ENCODE measurements around the gene GH1. TPM values are rescaled to one million over a fixed set of nuclear protein-coding genes. Genes with fewer than 3 reads are reported as not detected.

Gene GH1
- total and polyA plus RNA-seq, 9 donors, result not detected

DNA sequence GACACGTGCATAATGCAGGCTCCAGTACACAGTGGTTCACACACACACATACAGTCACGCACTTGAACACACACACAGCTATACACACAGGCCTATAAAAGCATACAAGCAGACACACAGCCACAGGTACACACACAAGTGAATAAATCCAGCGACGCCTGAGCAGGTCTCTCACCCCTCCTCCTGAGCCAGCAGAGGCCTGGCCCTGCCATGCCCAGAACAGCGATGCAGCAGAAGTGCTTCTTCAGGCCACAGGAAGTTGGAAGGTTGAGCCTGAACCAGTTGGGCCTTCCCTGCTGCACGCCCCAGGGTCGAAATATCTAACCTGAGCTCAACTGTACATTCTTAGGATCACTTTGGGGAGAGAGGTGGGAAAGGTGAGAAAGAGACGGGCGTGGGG, 20.8 kb upstream of the GH1 start:
- H3K4me1 ChIP-seq (ENCODE audit: insufficient read depth), result no peaks in the 10 kb centered on the region
- no peaks in the 10 kb centered on the region for H3K36me3 ChIP-seq
- intact Hi-C loops (cut with DNase I), result loop anchor here in 1 of 4 donors (10.0 kb wide), 1 partner anchor 345 kb away; no protein-coding TSS in a partner anchor
- H3K4me3 ChIP-seq, result no peak overlapping the region
- 92 to 93% (median 93%) methylated on average over 9 of the region's 9 CpGs for WGBS, 3 donors
- H3K27me3 ChIP-seq, result no peaks in the 10 kb centered on the region
- no peak for TF ChIP-seq POLR2A (IDR thresholded peaks at IDR 0.05)
- TF ChIP-seq EP300 (IDR thresholded peaks at IDR 0.05), result no peak
- TF ChIP-seq CTCF (IDR thresholded peaks at IDR 0.05), result no peak
- no peak overlapping the region for H3K27ac ChIP-seq
- H3K9me3 ChIP-seq, result no peaks in the 10 kb centered on the region
- DNase-seq, result no peak

GRCh38 chr17:63937920-63938319, 19.3 kb upstream of the GH1 start:
- no peak for DNase-seq
- H3K27ac ChIP-seq, result no peak overlapping the region
- H3K36me3 ChIP-seq, result no peaks in the 10 kb centered on the region
- 80 to 84% (median 80%) methylated on average over 4 of the region's 4 CpGs for WGBS, 3 donors
- no peaks in the 10 kb centered on the region for H3K27me3 ChIP-seq
- intact Hi-C loops (cut with DNase I), result loop anchor here in 1 of 4 donors (10.0 kb wide), 1 partner anchor 347 kb away; no protein-coding TSS in a partner anchor
- TF ChIP-seq EP300 (IDR thresholded peaks at IDR 0.05) (no peak), POLR2A (IDR thresholded peaks at IDR 0.05) (no peak), CTCF (IDR thresholded peaks at IDR 0.05) (no peak)
- no peaks in the 10 kb centered on the region for H3K4me1 ChIP-seq (ENCODE audit: insufficient read depth)
- H3K4me3 ChIP-seq, result no peak overlapping the region
- no peaks in the 10 kb centered on the region for H3K9me3 ChIP-seq

DNA sequence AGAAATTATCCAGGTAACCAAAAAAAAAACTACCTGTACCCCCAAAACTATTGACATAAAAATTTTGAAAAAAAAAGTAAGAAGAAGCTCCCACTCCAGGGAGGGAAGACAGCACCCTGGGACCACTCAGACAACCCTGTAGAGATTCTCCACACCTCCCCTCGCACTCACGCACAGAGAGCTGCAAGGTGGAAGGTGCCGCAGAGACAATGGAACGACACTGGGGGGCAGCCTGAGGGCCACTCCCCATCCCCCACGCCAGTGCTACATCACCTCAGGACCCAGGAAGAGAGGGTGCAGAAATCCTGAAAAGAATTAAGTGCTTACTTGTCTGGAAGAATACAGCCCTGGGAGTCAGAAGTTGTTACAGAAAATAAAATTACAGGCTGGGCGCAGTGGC, 18.7 kb upstream of the GH1 start:
- Histone ChIP-seq H3K9me3 (no peaks in the 10 kb centered on the region), H3K36me3 (no peaks in the 10 kb centered on the region), H3K4me1 (ENCODE audit: insufficient read depth) (no peaks in the 10 kb centered on the region), H3K4me3 (no peak overlapping the region), H3K27me3 (no peaks in the 10 kb centered on the region), H3K27ac (no peak overlapping the region)
- 82 to 85% (median 83%) methylated on average over 6 of the region's 6 CpGs for WGBS, 3 donors
- TF ChIP-seq POLR2A (IDR thresholded peaks at IDR 0.05) (no peak), CTCF (IDR thresholded peaks at IDR 0.05) (no peak), EP300 (IDR thresholded peaks at IDR 0.05) (no peak)
- intact Hi-C loops (cut with DNase I), result loop anchor here in 1 of 4 donors (10.0 kb wide), 1 partner anchor 347 kb away; no protein-coding TSS in a partner anchor
- DNase-seq, result no peak

- 76 to 79% (median 77%) methylated on average over 21 of the region's 21 CpGs for WGBS, 3 donors
- no peaks in the 10 kb centered on the region for H3K9me3 ChIP-seq
- TF ChIP-seq POLR2A (IDR thresholded peaks at IDR 0.05) (no peak), CTCF (IDR thresholded peaks at IDR 0.05) (no peak), EP300 (IDR thresholded peaks at IDR 0.05) (no peak)
- H3K4me3 ChIP-seq, result no peak overlapping the region
- intact Hi-C loops (cut with DNase I), result loop anchor here in 1 of 4 donors (10.0 kb wide), 1 partner anchor 350 kb away; no protein-coding TSS in a partner anchor
- no peaks in the 10 kb centered on the region for H3K36me3 ChIP-seq
- no peaks in the 10 kb centered on the region for H3K27me3 ChIP-seq
- H3K27ac ChIP-seq, result no peak overlapping the region
- DNase-seq, result no peak
- H3K4me1 ChIP-seq (ENCODE audit: insufficient read depth), result no peaks in the 10 kb centered on the region
Observed at GRCh38 chr17:63934183-63935112, 15.8 kb upstream of the GH1 start.

Data from ovary (tissue), 9 donors.